Adipocyte (in vitro differentiated cells): Measurements from ENCODE around the gene BPHL.

ENCODE experiments used
- DNase-seq: peaks from one replicate; pipeline ENCODE4 v3.0.0-alpha.2; 2015; ENCODE audit warnings: low read depth
- H3K27me3 ChIP-seq: replicated peaks from 2 replicates; pipeline ENCODE4 v1.7.0; 2013; ENCODE audit warnings: mild to moderate bottlenecking, low read length, moderate library complexity; ENCODE audit not compliant: control insufficient read depth, insufficient read depth
- H3K36me3 ChIP-seq: 2 replicates; pipeline ENCODE4 v1.7.0; 2013; ENCODE audit warnings: low read length, mild to moderate bottlenecking, moderate library complexity; ENCODE audit not compliant: control insufficient read depth, insufficient read depth, severe bottlenecking
- H3K4me1 ChIP-seq: 2 replicates; pipeline ENCODE4 v1.7.0; 2013; ENCODE audit warnings: mild to moderate bottlenecking, low read length, moderate library complexity; ENCODE audit not compliant: control insufficient read depth, insufficient read depth
- H3K4me3 ChIP-seq: 2 replicates; pipeline ENCODE4 v1.7.0; 2013; ENCODE audit warnings: mild to moderate bottlenecking, low read length, moderate library complexity
- H3K9ac ChIP-seq: 2 replicates; pipeline ENCODE4 v1.7.0; 2013; ENCODE audit warnings: mild to moderate bottlenecking, low read length, moderate library complexity
- H3K9me3 ChIP-seq: 2 replicates; pipeline ENCODE4 v1.7.0; 2013; ENCODE audit warnings: mild to moderate bottlenecking, low read length, moderate library complexity; ENCODE audit not compliant: control insufficient read depth

Gene BPHL

DNA sequence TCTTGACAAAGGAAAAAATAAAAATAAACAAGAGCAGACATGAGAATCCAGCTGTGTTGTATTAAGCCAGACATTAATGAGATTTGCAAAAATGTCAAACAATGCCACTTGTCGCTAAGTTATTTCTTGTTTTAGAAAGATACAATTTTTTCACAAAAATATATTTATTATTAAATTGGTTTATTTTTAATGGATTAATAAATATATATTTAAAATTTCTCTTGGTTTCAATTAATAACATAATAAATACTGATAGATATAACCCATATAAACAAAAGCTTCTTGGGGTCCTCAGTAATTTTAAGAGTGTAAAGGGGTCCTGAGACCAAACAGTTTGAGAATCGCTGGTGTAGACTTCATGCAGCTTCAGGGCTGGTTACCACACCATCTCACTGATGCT is 82.9 kb downstream of the BPHL start:
- Histone ChIP-seq H3K9me3 (peaks cover 3% of the 10 kb centered on the region), H3K9ac (no peak overlapping the region)
- no peak for DNase-seq

More for the DNA sequence above, 82.9 kb downstream of the BPHL start:
- Histone ChIP-seq H3K4me3 (no peak overlapping the region), H3K27me3 (no peaks in the 10 kb centered on the region), H3K4me1 (peaks cover 11% of the 10 kb centered on the region), H3K36me3 (no peaks in the 10 kb centered on the region)
